Kidney (tissue), 14 donors: ENCODE measurements around the gene CSDE1. TPM values are rescaled to one million over a fixed set of nuclear protein-coding genes. Genes with fewer than 3 reads are reported as not detected.
"Not testable (repeated sequence)": the region's sequence is repeated elsewhere in the genome, so short reads cannot be mapped to it uniquely, and the experiment has no call there.

ENCODE experiments used
- DNase-seq, 5 donors: peaks; one replicate each; pipeline ENCODE4 v3.0.0-alpha.2; 2013 to 2020
- FAIRE-seq: peaks from 2 replicates; lab custom pipeline; 2012; peaks lifted over from hg19 to GRCh38; lab: Jason Lieb, UNC
- H3K27ac ChIP-seq, 2 donors: one replicate each; pipeline ENCODE4 v1.7.0; 2013; ENCODE audit warnings: low read depth in 2 of 2, low read length in 2 of 2, inconsistent platforms in 1 of 2
- H3K27me3 ChIP-seq: one replicate; pipeline ENCODE4 v1.7.1; 2013; ENCODE audit warnings: low read length, inconsistent platforms; ENCODE audit not compliant: control insufficient read depth, insufficient read depth
- H3K36me3 ChIP-seq, 3 donors: one replicate each; pipeline versions ENCODE4 v1.7.0 to v1.7.1; 2013; ENCODE audit warnings: low read length in 3 of 3, control low read depth in 1 of 3, inconsistent platforms in 1 of 3; ENCODE audit not compliant: insufficient read depth in 3 of 3, control insufficient read depth in 2 of 3
- H3K4me1 ChIP-seq, 3 donors: one replicate each; pipeline versions ENCODE4 v1.7.0 to v1.7.1; 2013; ENCODE audit warnings: low read length in 3 of 3, inconsistent platforms in 1 of 3, low read depth in 1 of 3; ENCODE audit not compliant: control insufficient read depth in 2 of 3, insufficient read depth in 2 of 3
- H3K4me3 ChIP-seq, 3 donors: one replicate each; pipeline versions ENCODE4 v1.7.0 to v1.8.1; 2013; ENCODE audit warnings: low read length in 3 of 3, control low read depth in 1 of 3, inconsistent platforms in 1 of 3
- H3K9ac ChIP-seq, 3 donors: one replicate each; pipeline versions ENCODE4 v1.7.0 to v1.7.1; 2013; ENCODE audit warnings: low read length in 3 of 3, control low read depth in 1 of 3, inconsistent platforms in 1 of 3
- H3K9me3 ChIP-seq, 3 donors: one replicate each; pipeline versions ENCODE4 v1.7.0 to v1.7.1; 2013; ENCODE audit warnings: low read length in 3 of 3, control low read depth in 1 of 3, inconsistent platforms in 1 of 3; ENCODE audit not compliant: control insufficient read depth in 2 of 3, insufficient read depth in 1 of 3
- CTCF ChIP-seq: IDR thresholded peaks from 3 replicates; pipeline ENCODE4 v1.5.1; 2012; ENCODE audit warnings: mild to moderate bottlenecking, moderate library complexity, borderline replicate concordance; ENCODE audit not compliant: insufficient read depth; ENCODE audit errors: extremely low read depth
- intact Hi-C: fragments of 100-400 bp; cut with DNase I; formaldehyde crosslinking; loops from one replicate; pipeline ENCODE4 v1.11.1; 2022
- polyA plus RNA-seq: library from polyadenylated mRNA; stranded (reverse); fragments of 350-450 nt; fragmentation: Illumina TruSeq; extraction: RNeasy Lipid Tissue Mini Kit (QIAGEN cat#74804); gene quantifications from one replicate; pipeline ENCODE4 v1.2.3, GENCODE V29; 2014; ENCODE audit warnings: low read depth, low replicate concordance; ENCODE audit not compliant: insufficient read depth
- total RNA-seq: library from RNA; stranded (reverse); fragmentation: NEBNext Ultra II Directional; extraction: Animal tissue kit (Norgen Biotek cat#: 25700); gene quantifications from one replicate; pipeline ENCODE4 v1.2.1, GENCODE V29; 2021
- donor health status: control.
- donor health status: control.
- donor health status: control.
- donor health status: control.
- donor health status: control.
- donor health status: DM: yes; HTN: yes; CAD: no.
- donor health status: Normal renal cell carcinoma (clear cell type).

The CSDE1 gene
- total and polyA plus RNA-seq, 2 donors from 2014 or later = 165 to 486 TPM

GRCh38 chr1:114756949-114757454, 782 bp downstream of the CSDE1 start:
- intact Hi-C loops = no loop called here
- Histone ChIP-seq H3K9me3 (no peaks in the 10 kb centered on the region), H3K4me1 (peaks cover 5 to 32% (median 17%) of the 10 kb centered on the region in 3 donors), H3K36me3 (peaks cover 0 to 3% (median 0%) of the 10 kb centered on the region in 3 donors), H3K4me3 (peak overlapping the region; percentile 91 to 100 (median 98)), H3K27ac (peak overlapping the region; percentile 98 to 100), H3K27me3 (no peaks in the 10 kb centered on the region), H3K9ac (peak overlapping the region; percentile 78 to 100 (median 100))
- FAIRE-seq (no peak), DNase-seq (peak in 3 of 5 donors; percentile 27 to 75 (median 65))
- no peak for TF ChIP-seq CTCF

- Histone ChIP-seq H3K9ac (peak overlapping the region in 2 of 3 donors; percentile 100), H3K9me3 (no peaks in the 10 kb centered on the region), H3K36me3 (peaks cover 0 to 3% (median 0%) of the 10 kb centered on the region in 3 donors), H3K27ac (no peak overlapping the region), H3K27me3 (no peaks in the 10 kb centered on the region), H3K4me1 (peaks cover 5 to 39% (median 23%) of the 10 kb centered on the region in 3 donors), H3K4me3 (peak overlapping the region; percentile 91 to 100 (median 98))
- no peak for TF ChIP-seq CTCF
- intact Hi-C loops = no loop called here
- DNase-seq = peak in 1 of 5 donors; percentile 10
- FAIRE-seq = no peak
Measured at GRCh38 chr1:114756009-114756892, 1.5 kb downstream of the CSDE1 start.

GRCh38 chr1:114755006-114755931, 2.5 kb downstream of the CSDE1 start:
- TF ChIP-seq CTCF = no peak
- intact Hi-C loops = no loop called here
- Histone ChIP-seq H3K9me3 (no peaks in the 10 kb centered on the region), H3K27ac (no peak overlapping the region), H3K4me3 (peak overlapping the region in 2 of 3 donors; percentile 91 to 98), H3K4me1 (peaks cover 5 to 40% (median 27%) of the 10 kb centered on the region in 3 donors), H3K36me3 (peaks cover 0 to 3% (median 0%) of the 10 kb centered on the region in 3 donors), H3K9ac (no peak overlapping the region), H3K27me3 (no peaks in the 10 kb centered on the region)
- no peak for FAIRE-seq
- DNase-seq = no peak

- H3K9ac ChIP-seq, H3K36me3 ChIP-seq, H3K9me3 ChIP-seq, intact Hi-C loops, FAIRE-seq, DNase-seq, H3K4me3 ChIP-seq, H3K27me3 ChIP-seq, H3K27ac ChIP-seq: not testable (repeated sequence)
- peaks cover 5 to 40% (median 30%) of the 10 kb centered on the region in 3 donors for H3K4me1 ChIP-seq
Measured at GRCh38 chr1:114753702-114754101, 4.1 kb downstream of the CSDE1 start.
